ENCODE data around the gene GRM8.

GRM8 gene

GRCh38 chr7:126411821-126412383 lies 840.8 kb downstream of the GRM8 start:
- no peak overlapping the region for H3K27ac ChIP-seq
- no peak for TF ChIP-seq CTCF (conservative IDR thresholded peaks at IDR 0.05)

GRCh38 chr7:126411032-126411820 lies 841.5 kb downstream of the GRM8 start:
- no peak for TF ChIP-seq CTCF (conservative IDR thresholded peaks at IDR 0.05)
- no peak overlapping the region for H3K27ac ChIP-seq

GRCh38 chr7:126403040-126403439 lies 849.7 kb downstream of the GRM8 start:
- H3K27ac ChIP-seq = no peak overlapping the region
- TF ChIP-seq CTCF (conservative IDR thresholded peaks at IDR 0.05) = no peak

GRCh38 chr7:126401918-126402317 lies 850.8 kb downstream of the GRM8 start:
- no peak for TF ChIP-seq CTCF (conservative IDR thresholded peaks at IDR 0.05)
- H3K27ac ChIP-seq = no peak overlapping the region

GRCh38 chr7:126398851-126399529 lies 853.8 kb downstream of the GRM8 start:
- no peak overlapping the region for H3K27ac ChIP-seq
- no peak for TF ChIP-seq CTCF (conservative IDR thresholded peaks at IDR 0.05)

GRCh38 chr7:126398285-126398684 lies 854.5 kb downstream of the GRM8 start:
- TF ChIP-seq CTCF (conservative IDR thresholded peaks at IDR 0.05) = no peak

GRCh38 chr7:126394406-126394805 lies 858.3 kb downstream of the GRM8 start:
- no peak overlapping the region for H3K27ac ChIP-seq
- TF ChIP-seq CTCF (conservative IDR thresholded peaks at IDR 0.05) = no peak

More at GRCh38 chr7:126398285-126398684, 854.5 kb downstream of the GRM8 start:
- H3K27ac ChIP-seq = no peak overlapping the region
